GM12864 (cell line): Measurements from ENCODE around the gene DIAPH3.

Source experiments
- DNase-seq: peaks from one replicate; pipeline ENCODE4 v3.0.0-alpha.2; 2011; ENCODE audit warnings: low read depth
- H3K4me3 ChIP-seq: 2 replicates; pipeline ENCODE4 v1.5.1; 2011; ENCODE audit warnings: mild to moderate bottlenecking, low read depth, low read length, control low read depth
- TF ChIP-seq, protein P1 (sequence below): IDR thresholded peaks from 2 replicates; pipeline ENCODE4 v1.5.1; 2011; ENCODE audit warnings: low read depth, mild to moderate bottlenecking, moderate library complexity, low read length, control low read depth, inconsistent platforms; ENCODE audit errors: missing control alignments

Gene DIAPH3

GRCh38 chr13:59623206-59623915 is 540.4 kb downstream of the DIAPH3 start:
- H3K4me3 ChIP-seq: no peak overlapping the region
- DNase-seq: no peak
- TF ChIP-seq, protein P1, sequence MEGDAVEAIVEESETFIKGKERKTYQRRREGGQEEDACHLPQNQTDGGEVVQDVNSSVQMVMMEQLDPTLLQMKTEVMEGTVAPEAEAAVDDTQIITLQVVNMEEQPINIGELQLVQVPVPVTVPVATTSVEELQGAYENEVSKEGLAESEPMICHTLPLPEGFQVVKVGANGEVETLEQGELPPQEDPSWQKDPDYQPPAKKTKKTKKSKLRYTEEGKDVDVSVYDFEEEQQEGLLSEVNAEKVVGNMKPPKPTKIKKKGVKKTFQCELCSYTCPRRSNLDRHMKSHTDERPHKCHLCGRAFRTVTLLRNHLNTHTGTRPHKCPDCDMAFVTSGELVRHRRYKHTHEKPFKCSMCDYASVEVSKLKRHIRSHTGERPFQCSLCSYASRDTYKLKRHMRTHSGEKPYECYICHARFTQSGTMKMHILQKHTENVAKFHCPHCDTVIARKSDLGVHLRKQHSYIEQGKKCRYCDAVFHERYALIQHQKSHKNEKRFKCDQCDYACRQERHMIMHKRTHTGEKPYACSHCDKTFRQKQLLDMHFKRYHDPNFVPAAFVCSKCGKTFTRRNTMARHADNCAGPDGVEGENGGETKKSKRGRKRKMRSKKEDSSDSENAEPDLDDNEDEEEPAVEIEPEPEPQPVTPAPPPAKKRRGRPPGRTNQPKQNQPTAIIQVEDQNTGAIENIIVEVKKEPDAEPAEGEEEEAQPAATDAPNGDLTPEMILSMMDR: no peak

GRCh38 chr13:59621773-59622172 is 542.0 kb downstream of the DIAPH3 start:
- DNase-seq: no peak
- no peak overlapping the region for H3K4me3 ChIP-seq
- TF ChIP-seq, protein P1: no peak
